MM.1S (cell line): ENCODE data around the gene CACNA1C.

Experiments
- EZH2 ChIP-seq: fragments of 300-600 bp; sonication (generic); optimal IDR thresholded peaks from 2 replicates; pipeline ENCODE3; 2017; ENCODE audit warnings: low read depth, mild to moderate bottlenecking, antibody characterized with exemption, low read length, mixed read lengths
- EZH2phosphoT487 ChIP-seq: fragments of 300-600 bp; sonication (generic); IDR thresholded peaks from 2 replicates; pipeline ENCODE4 v1.6.1; 2018; ENCODE audit warnings: antibody characterized with exemption, low read length
- TF ChIP-seq, protein P1 (sequence below): fragments of 300-600 bp; sonication (generic); IDR thresholded peaks from 2 replicates; pipeline ENCODE4 v1.5.1; 2016; ENCODE audit warnings: antibody characterized with exemption, low read length, mixed read lengths

DNA sequence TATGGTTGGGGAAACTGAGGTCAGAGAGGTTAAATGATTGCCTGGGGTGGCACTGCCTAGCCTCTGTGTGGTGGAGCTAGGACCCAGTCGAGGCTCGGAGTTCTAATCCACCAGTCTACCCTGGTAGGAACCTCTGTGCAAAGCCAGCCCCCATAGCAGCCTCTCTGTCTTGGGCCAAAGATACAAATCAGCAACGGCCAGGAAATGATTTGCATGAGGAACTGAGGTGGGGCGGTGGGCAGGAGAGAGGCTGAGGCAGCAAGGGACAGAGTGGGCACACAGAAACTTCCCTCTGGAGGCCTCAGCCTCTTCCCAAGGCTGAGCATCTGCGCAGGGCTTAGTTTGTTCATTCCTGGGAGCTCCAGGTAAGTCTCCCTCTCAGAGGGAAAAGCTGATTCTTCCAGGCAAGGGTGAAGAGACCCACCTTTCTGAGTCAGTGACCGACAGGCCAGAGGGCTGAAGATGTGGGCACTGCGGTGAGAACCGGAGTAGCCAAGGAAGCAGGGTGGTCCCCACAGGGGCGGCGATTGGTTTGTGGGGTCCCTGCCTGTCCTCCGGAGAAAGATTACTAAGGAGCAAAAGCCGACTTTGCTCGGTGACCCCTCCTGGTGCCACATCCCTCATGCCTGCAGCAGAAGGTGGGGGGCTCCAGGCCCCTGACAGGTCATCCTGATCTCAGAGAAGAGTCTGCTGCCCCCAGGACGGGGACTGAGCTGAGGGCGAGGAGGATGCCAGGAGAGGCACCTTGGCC lies 134.6 kb downstream of the CACNA1C start:
- TF ChIP-seq, protein P1, sequence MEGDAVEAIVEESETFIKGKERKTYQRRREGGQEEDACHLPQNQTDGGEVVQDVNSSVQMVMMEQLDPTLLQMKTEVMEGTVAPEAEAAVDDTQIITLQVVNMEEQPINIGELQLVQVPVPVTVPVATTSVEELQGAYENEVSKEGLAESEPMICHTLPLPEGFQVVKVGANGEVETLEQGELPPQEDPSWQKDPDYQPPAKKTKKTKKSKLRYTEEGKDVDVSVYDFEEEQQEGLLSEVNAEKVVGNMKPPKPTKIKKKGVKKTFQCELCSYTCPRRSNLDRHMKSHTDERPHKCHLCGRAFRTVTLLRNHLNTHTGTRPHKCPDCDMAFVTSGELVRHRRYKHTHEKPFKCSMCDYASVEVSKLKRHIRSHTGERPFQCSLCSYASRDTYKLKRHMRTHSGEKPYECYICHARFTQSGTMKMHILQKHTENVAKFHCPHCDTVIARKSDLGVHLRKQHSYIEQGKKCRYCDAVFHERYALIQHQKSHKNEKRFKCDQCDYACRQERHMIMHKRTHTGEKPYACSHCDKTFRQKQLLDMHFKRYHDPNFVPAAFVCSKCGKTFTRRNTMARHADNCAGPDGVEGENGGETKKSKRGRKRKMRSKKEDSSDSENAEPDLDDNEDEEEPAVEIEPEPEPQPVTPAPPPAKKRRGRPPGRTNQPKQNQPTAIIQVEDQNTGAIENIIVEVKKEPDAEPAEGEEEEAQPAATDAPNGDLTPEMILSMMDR = no peak
- no peak for TF ChIP-seq EZH2phosphoT487
- TF ChIP-seq EZH2 = no peak
